Lung (tissue), 12 donors: Measurements from ENCODE around the gene DAZAP1. TPM values are rescaled to one million over a fixed set of nuclear protein-coding genes. Genes with fewer than 3 reads are reported as not detected.

Experiments used
- ATAC-seq: fragments of 200-7000 bp; cut with Tn5 transposase; one replicate; pipeline ENCODE4 v1.9.1; 2020; ENCODE audit warnings: moderate number of reproducible peaks; ENCODE audit not compliant: insufficient read depth, low FRiP score
- DNase-seq, 3 donors: peaks; one replicate each; pipeline ENCODE4 v3.0.0-alpha.2; 2013 to 2017
- H3K27ac ChIP-seq, 2 donors: one replicate each; pipeline ENCODE4 v1.5.1; 2013; ENCODE audit warnings: mild to moderate bottlenecking in 2 of 2, moderate library complexity in 2 of 2, control low read depth in 1 of 2, inconsistent platforms in 1 of 2, low read depth in 1 of 2, low read length in 1 of 2
- H3K27me3 ChIP-seq, 3 donors: one replicate each; pipeline ENCODE4 v1.5.1; 2013; ENCODE audit warnings: low read length in 2 of 3; ENCODE audit not compliant: control insufficient read depth in 3 of 3, insufficient read depth in 3 of 3
- H3K36me3 ChIP-seq, 4 donors: one replicate each; pipeline ENCODE4 v1.5.1; 2013; ENCODE audit warnings: low read length in 4 of 4, mild to moderate bottlenecking in 1 of 4, moderate library complexity in 1 of 4; ENCODE audit not compliant: control insufficient read depth in 4 of 4, insufficient read depth in 4 of 4
- H3K4me1 ChIP-seq, 5 donors: one replicate each; pipeline ENCODE4 v1.5.1; 2013; ENCODE audit warnings: low read length in 5 of 5, mild to moderate bottlenecking in 2 of 5, moderate library complexity in 1 of 5; ENCODE audit not compliant: control insufficient read depth in 5 of 5, insufficient read depth in 5 of 5
- H3K4me3 ChIP-seq: one replicate; pipeline ENCODE4 v1.5.1; 2013; ENCODE audit warnings: mild to moderate bottlenecking, control low read depth, moderate library complexity
- H3K9ac ChIP-seq, 2 donors: one replicate each; pipeline ENCODE4 v1.5.1; 2013; ENCODE audit warnings: low read length in 2 of 2, control low read depth in 1 of 2; ENCODE audit not compliant: insufficient read depth in 1 of 2
- H3K9me3 ChIP-seq, 4 donors: one replicate each; pipeline ENCODE4 v1.5.1; 2013; ENCODE audit warnings: low read length in 3 of 4, mild to moderate bottlenecking in 1 of 4, moderate library complexity in 1 of 4; ENCODE audit not compliant: control insufficient read depth in 4 of 4, insufficient read depth in 3 of 4
- WGBS, 2 donors: extraction: QIAGEN DNeasy Blood & Tissue Kit; methylation state at CpG; one replicate each; pipeline ENCODE4 v1.1.7; 2013; 5-methylcytosine and 5-hydroxymethylcytosine counted together
- polyA plus RNA-seq, 2 donors: library from polyadenylated mRNA; stranded (reverse); fragments of 200-250 nt; gene quantifications; one replicate each; pipeline ENCODE4 v1.2.1, GENCODE V29; 2013
- total RNA-seq, 2 donors: library from RNA; depleted of rRNA in 1 of 2; stranded (reverse); fragments of >200 nt in 1 of 2; gene quantifications; one replicate each; pipeline ENCODE4 v1.2.1, GENCODE V29; 2014 to 2021
- TF ChIP-seq, protein P1 (sequence below): IDR thresholded peaks from 2 replicates; pipeline ENCODE4 v1.5.1; 2012; ENCODE audit warnings: mild to moderate bottlenecking; ENCODE audit errors: control extremely low read depth, extremely low read depth
- donor health status: control.
- donor health status: control.
- donor health status: Bipolar disorder and iron deficiency.
- donor health status: healthy.
- donor health status: DM: yes; HTN: yes; CAD: no.

DAZAP1 gene
- total and polyA plus RNA-seq, 4 donors = 61.4 to 125 (median 80.1) TPM

DNA sequence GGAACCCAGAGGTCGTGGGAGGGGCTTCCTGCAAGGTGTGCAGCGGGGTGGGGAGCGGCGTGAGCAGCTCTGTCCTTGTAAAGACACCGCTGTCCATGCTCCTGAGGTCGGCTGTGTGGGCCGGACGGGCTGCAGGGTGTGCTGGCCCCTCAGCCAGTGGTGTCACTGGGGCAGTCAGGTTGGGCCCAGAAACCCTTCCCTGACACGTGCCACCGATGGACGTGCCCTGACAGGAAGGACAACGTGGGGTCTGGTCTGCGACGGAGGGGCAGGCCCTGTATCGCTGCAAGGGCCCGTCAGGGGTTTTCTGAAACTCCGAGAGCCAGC lies 26.6 kb downstream of the DAZAP1 start:
- no peak for DNase-seq
- TF ChIP-seq, protein P1, sequence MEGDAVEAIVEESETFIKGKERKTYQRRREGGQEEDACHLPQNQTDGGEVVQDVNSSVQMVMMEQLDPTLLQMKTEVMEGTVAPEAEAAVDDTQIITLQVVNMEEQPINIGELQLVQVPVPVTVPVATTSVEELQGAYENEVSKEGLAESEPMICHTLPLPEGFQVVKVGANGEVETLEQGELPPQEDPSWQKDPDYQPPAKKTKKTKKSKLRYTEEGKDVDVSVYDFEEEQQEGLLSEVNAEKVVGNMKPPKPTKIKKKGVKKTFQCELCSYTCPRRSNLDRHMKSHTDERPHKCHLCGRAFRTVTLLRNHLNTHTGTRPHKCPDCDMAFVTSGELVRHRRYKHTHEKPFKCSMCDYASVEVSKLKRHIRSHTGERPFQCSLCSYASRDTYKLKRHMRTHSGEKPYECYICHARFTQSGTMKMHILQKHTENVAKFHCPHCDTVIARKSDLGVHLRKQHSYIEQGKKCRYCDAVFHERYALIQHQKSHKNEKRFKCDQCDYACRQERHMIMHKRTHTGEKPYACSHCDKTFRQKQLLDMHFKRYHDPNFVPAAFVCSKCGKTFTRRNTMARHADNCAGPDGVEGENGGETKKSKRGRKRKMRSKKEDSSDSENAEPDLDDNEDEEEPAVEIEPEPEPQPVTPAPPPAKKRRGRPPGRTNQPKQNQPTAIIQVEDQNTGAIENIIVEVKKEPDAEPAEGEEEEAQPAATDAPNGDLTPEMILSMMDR = no peak
- no peak for ATAC-seq

DNA sequence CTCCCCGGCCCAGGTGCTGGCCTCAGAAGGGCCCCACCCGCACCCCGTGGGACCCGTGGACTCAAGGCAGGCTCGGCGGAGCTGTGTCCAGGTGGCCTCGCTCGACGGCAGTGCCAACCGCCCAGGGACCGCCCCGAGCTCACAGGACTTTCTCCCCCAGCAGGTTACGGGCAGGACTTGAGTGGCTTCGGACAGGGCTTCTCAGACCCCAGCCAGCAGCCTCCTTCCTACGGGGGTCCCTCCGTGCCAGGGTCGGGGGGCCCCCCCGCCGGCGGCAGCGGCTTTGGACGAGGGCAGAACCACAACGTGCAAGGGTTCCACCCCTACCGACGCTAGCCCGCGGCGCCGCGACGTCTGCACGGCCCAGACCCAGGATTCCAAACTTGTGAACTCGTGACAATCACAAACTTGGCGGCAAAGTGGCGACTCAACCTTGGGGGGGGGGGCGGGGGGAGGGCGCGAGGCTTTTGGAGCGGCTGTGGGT lies 27.2 kb downstream of the DAZAP1 start:
- Histone ChIP-seq H3K9me3 (no peaks in the 10 kb centered on the region), H3K36me3 (peaks cover 3 to 54% (median 21%) of the 10 kb centered on the region in 4 donors), H3K4me1 (peaks cover 0 to 6% (median 2%) of the 10 kb centered on the region in 5 donors), H3K27me3 (no peaks in the 10 kb centered on the region), H3K9ac (no peak overlapping the region), H3K4me3 (no peak overlapping the region), H3K27ac (no peak overlapping the region)
- TF ChIP-seq, protein P1 = no peak
- ATAC-seq (no peak), DNase-seq (no peak)
- WGBS, 2 donors = 91% methylated on average over 39 of the region's 39 CpGs

More for the DNA sequence above, 26.6 kb downstream of the DAZAP1 start:
- Histone ChIP-seq H3K9me3 (no peaks in the 10 kb centered on the region), H3K4me3 (no peak overlapping the region), H3K4me1 (peaks cover 0 to 3% (median 0%) of the 10 kb centered on the region in 5 donors), H3K27me3 (no peaks in the 10 kb centered on the region), H3K9ac (no peak overlapping the region), H3K36me3 (peaks cover 3 to 57% (median 20%) of the 10 kb centered on the region in 4 donors), H3K27ac (no peak overlapping the region)
- WGBS, 2 donors = 94 to 95% methylated on average over 17 of the region's 17 CpGs

DNA sequence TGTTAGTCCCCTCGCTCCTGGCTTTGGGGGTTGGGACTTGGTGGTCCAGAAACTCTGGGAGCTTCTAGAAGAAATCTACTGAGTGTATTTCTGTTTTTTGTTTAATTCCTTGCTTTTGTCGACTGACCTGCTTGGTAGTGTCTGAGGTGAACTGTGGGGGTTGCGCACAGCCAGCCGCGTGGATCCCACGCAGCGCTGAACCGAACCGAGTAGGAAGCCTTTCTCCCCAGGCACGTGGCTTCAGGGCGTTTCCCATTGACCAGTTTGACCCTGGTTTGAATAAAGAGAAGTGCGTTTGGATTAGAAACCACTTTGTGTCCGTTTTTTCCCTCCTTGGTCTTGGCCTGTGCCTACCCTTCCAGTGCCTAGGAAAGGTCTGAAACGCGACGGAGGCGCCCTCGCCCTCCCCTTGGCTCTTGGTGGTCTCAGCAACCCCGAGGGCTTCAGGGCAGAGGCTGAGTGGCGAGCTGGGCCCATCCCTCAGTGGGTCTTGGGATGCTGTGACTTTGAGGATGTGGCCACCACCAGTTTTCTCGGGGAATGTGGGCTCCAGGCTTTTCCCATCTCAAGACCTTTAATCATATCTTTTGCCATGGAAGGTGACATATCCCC lies 28.1 kb downstream of the DAZAP1 start:
- 85 to 91% methylated on average over 21 of the region's 21 CpGs for WGBS, 2 donors
- Histone ChIP-seq H3K27me3 (no peaks in the 10 kb centered on the region), H3K4me1 (peaks cover 0 to 14% (median 3%) of the 10 kb centered on the region in 5 donors), H3K4me3 (no peak overlapping the region), H3K27ac (no peak overlapping the region), H3K9ac (no peak overlapping the region), H3K36me3 (peaks cover under 1 to 53% (median 23%) of the 10 kb centered on the region in 4 donors), H3K9me3 (no peaks in the 10 kb centered on the region)
- TF ChIP-seq, protein P1 = no peak
- ATAC-seq (no peak), DNase-seq (no peak)
